HG03460 (cell line): ENCODE results near the gene BICC1.
"Not testable (repeated sequence)": the region's sequence is repeated elsewhere in the genome, so short reads cannot be mapped to it uniquely, and the experiment has no call there.

Experiments
- ATAC-seq: cut with Tn5 transposase; IDR thresholded peaks from one replicate; pipeline ENCODE4 v1.9.1; 2021; ENCODE audit not compliant: unreplicated experiment

The BICC1 gene

GRCh38 chr10:58597211-58597610 is 84.5 kb downstream of the BICC1 start:
- ATAC-seq = not testable (repeated sequence)

GRCh38 chr10:58599927-58600553 is 87.4 kb downstream of the BICC1 start:
- ATAC-seq = no peak

- no peak for ATAC-seq
These were observed 95.7 kb downstream of the BICC1 start for GRCh38 chr10:58608351-58608750.

- ATAC-seq = no peak
These were observed 96.3 kb downstream of the BICC1 start for GRCh38 chr10:58608826-58609531.

- ATAC-seq = no peak
These were observed 97.0 kb downstream of the BICC1 start for GRCh38 chr10:58609532-58610150.

- ATAC-seq = no peak
These were observed 102.7 kb downstream of the BICC1 start for GRCh38 chr10:58615237-58615935.

- no peak for ATAC-seq
These were observed 105.5 kb downstream of the BICC1 start for GRCh38 chr10:58618158-58618676.

- ATAC-seq = no peak
These were observed 108.9 kb downstream of the BICC1 start for GRCh38 chr10:58621379-58622077.

- no peak for ATAC-seq
These were observed 109.6 kb downstream of the BICC1 start for GRCh38 chr10:58622246-58622645.

- ATAC-seq = no peak
These were observed 112.4 kb downstream of the BICC1 start for GRCh38 chr10:58625070-58625469.

- no peak for ATAC-seq
These were observed 114.7 kb downstream of the BICC1 start for GRCh38 chr10:58627392-58627791.

GRCh38 chr10:58631715-58632114 is 119.0 kb downstream of the BICC1 start:
- ATAC-seq = no peak

- no peak for ATAC-seq
These were observed 119.5 kb downstream of the BICC1 start for GRCh38 chr10:58632216-58632615.

GRCh38 chr10:58637352-58637751 is 124.7 kb downstream of the BICC1 start:
- ATAC-seq = no peak

GRCh38 chr10:58638388-58638787 is 125.7 kb downstream of the BICC1 start:
- ATAC-seq = no peak

- ATAC-seq = no peak
These were observed 128.4 kb downstream of the BICC1 start for GRCh38 chr10:58641095-58641531.

GRCh38 chr10:58641708-58642107 is 129.0 kb downstream of the BICC1 start:
- ATAC-seq = no peak

GRCh38 chr10:58642283-58642682 is 129.6 kb downstream of the BICC1 start:
- ATAC-seq = no peak

GRCh38 chr10:58642916-58643428 is 130.3 kb downstream of the BICC1 start:
- no peak for ATAC-seq

- no peak for ATAC-seq
These were observed 131.6 kb downstream of the BICC1 start for GRCh38 chr10:58644311-58644710.
